GM19240 (cell line): ENCODE results near the gene ERFE.
A peak's percentile ranks its signal among the peaks of the same experiment; 100 is the strongest.

ENCODE experiments used
- DNase-seq: peaks from one replicate; pipeline ENCODE4 v3.0.0; 2011; ENCODE audit warnings: low spot score; ENCODE audit not compliant: insufficient read length

Gene ERFE

GRCh38 chr2:238152771-238153688 is 5.7 kb upstream of the ERFE start:
- no peak for DNase-seq

- DNase-seq = no peak
These were observed 4.2 kb upstream of the ERFE start for GRCh38 chr2:238154570-238154969.

GRCh38 chr2:238155051-238155760 is 3.6 kb upstream of the ERFE start:
- no peak for DNase-seq

GRCh38 chr2:238155761-238156694 is 2.7 kb upstream of the ERFE start:
- no peak for DNase-seq

GRCh38 chr2:238157506-238158017 is 1.2 kb upstream of the ERFE start:
- DNase-seq = no peak

DNA sequence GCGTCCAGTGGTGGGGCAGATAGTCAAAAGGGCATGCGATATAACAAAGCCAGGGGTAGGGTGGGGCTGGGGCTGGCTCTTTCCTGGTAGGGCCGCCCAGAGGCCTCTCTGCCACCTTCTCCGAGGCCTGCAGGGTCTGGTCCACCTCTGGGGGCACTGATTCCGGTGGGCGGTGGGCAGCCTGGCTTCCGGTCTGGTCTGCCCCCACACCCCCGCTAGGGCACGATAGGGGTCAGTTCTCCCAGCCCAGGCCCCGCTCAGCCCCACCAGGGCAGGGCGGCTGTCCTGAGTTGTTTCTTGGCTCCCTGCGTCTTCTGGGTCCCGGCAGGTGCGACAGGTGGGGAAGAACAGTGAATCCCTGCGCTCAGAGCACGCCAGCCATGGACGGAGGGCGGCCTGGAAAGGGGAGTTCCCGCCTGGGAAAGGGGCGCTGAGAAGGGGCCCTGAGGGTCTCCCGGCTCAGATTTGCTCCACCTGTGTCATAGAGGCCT is 707 bp upstream of the ERFE start:
- no peak for DNase-seq

- no peak for DNase-seq
These were observed 335 bp downstream of the ERFE start for GRCh38 chr2:238159071-238159539.

GRCh38 chr2:238159661-238160205 is 963 bp downstream of the ERFE start:
- no peak for DNase-seq

GRCh38 chr2:238160206-238161129 is 1.7 kb downstream of the ERFE start:
- peak; percentile 55 for DNase-seq

- DNase-seq = no peak
These were observed 2.7 kb downstream of the ERFE start for GRCh38 chr2:238161291-238162051.

- DNase-seq = no peak
These were observed 3.6 kb downstream of the ERFE start for GRCh38 chr2:238162251-238162845.

DNA sequence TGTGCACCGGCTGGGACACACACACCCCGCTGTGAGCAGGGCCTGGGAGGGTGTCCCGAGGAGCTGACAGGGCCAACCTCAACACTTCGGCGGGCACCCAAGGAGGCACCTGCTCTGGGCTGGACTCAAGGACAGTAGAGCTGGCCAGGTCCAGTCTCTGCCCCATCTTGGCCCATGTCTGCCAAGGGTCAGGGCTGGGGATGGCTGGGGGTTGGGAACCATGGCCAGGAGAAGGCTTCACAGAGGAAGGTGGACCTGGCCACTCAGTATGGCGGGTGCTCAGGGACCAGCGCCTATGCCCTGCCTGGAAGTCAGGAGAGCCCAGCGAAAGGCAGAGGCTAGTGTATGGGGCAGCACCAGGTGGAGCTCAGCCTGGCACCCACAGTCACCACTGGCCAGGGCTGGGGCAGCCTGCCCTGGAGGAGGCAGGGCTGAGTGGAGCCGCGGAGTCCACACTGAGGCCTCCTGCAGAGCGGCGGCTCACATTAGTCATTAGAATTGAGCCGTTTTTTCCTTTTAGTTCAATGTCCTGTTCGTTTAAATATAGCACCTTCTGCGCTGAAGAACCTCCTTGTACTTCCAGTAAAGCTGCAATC is 4.2 kb downstream of the ERFE start:
- DNase-seq = no peak

GRCh38 chr2:238163481-238164198 is 4.9 kb downstream of the ERFE start:
- DNase-seq = no peak

DNA sequence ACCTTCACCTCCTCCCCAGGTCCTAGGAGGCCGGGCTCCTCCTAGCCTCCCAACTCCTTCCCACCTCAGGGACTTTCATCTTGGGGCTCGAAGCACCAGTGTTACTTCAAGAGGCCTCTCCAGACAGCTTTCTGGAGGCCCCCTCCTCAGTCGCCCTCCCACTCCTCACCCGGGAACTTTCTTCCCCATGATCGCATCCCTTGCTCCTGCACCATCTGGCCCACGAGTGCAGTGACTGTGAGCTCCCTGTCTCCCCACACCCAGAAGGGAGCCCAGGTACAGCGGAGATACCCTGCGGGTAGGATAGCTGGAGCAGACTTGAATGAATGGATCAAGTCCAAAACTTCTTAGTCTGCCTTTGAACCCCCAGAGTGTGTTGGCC is 6.1 kb downstream of the ERFE start:
- no peak for DNase-seq

- DNase-seq = no peak
These were observed 6.6 kb downstream of the ERFE start for GRCh38 chr2:238165288-238165921.

DNA sequence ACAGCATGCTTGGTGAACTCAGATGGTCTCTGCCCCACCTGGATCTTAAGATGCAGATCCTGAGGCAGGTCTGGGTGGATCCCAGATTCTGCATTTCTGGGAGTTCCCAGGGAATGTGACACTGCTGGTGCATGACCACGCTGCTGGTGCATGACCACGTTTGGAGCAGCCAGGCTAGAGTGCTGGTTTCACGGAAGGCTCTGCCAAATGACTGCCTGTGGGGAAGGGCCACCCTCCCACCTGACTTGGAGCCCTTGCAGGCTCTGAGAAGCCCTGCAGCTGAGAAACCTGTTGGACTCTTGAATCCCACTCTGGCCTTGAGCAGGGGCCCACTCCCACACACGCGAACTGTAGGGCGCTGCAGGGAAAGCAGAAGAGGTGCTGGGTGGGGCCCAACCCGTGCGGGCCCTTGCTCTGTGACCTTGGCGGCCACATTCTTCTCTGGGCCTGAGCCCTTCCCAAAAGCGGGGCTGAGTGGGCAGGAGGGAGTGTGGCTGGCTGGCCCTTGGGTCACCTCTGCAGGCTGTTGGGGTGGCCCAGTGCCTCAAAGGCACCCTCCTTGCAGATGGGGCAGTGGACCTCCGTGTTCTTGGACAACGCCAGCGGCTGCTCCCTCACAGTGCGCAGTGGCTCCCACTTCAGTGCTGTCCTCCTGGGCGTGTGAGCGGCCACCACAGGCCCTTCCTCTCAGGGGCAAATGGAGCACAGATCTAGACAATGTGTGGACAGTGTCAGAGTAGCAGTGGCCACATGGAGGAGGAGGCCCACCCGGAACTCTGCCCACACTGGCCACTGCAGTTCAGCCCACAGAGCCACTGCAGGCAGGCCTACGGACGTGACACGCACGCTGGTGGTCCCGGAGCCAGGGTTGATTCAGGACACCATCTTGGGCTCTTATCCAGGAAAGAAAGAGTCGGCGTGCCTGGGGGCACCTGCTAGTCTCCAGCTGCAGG is 7.9 kb downstream of the ERFE start:
- no peak for DNase-seq
